NOMO-1 treated with DMSO at 0.1 percent for 48 hours (cell line): ENCODE measurements around the gene TBC1D21.

Source experiments
- DNase-seq: peaks from one replicate; lab custom pipeline; 2025; ENCODE audit not compliant: unreplicated experiment; lab: John Stamatoyannopoulos, UW

Gene TBC1D21

GRCh38 chr15:73888224-73889041 is 15.1 kb downstream of the TBC1D21 start:
- DNase-seq = no peak

GRCh38 chr15:73889053-73889761 is 15.8 kb downstream of the TBC1D21 start:
- DNase-seq = no peak

- DNase-seq = no peak
Observed at GRCh38 chr15:73889762-73890124, 16.4 kb downstream of the TBC1D21 start.

- no peak for DNase-seq
Observed at GRCh38 chr15:73891328-73892315, 18.3 kb downstream of the TBC1D21 start.

- DNase-seq = no peak
Observed at GRCh38 chr15:73892446-73893226, 19.3 kb downstream of the TBC1D21 start.

- no peak for DNase-seq
Observed at GRCh38 chr15:73894133-73894814, 20.9 kb downstream of the TBC1D21 start.

GRCh38 chr15:73897441-73898261 is 24.3 kb downstream of the TBC1D21 start:
- DNase-seq = no peak

GRCh38 chr15:73899197-73900094 is 26.1 kb downstream of the TBC1D21 start:
- DNase-seq = no peak

- no peak for DNase-seq
Observed at GRCh38 chr15:73900095-73900712, 26.8 kb downstream of the TBC1D21 start.

- no peak for DNase-seq
Observed at GRCh38 chr15:73901126-73901810, 27.9 kb downstream of the TBC1D21 start.

GRCh38 chr15:73902121-73903020 is 29.0 kb downstream of the TBC1D21 start:
- no peak for DNase-seq

- no peak for DNase-seq
Observed at GRCh38 chr15:73904026-73904815, 30.9 kb downstream of the TBC1D21 start.

- DNase-seq = no peak
Observed at GRCh38 chr15:73905225-73905827, 32.0 kb downstream of the TBC1D21 start.

GRCh38 chr15:73906346-73907034 is 33.1 kb downstream of the TBC1D21 start:
- DNase-seq = no peak
